ENCODE data around the gene SLC2A1. TPM values are rescaled to one million over a fixed set of nuclear protein-coding genes. Genes with fewer than 3 reads are reported as not detected.
A peak's percentile ranks its signal among the peaks of the same experiment; 100 is the strongest.

Gene SLC2A1
- total RNA-seq, 2 donors from 2014 or later, result 39.9 to 121 TPM

- peaks cover 37 to 56% of the 10 kb centered on the region in 2 donors for H3K36me3 Mint-ChIP-seq
- ATAC-seq, result peak in 1 of 2 donors; percentile 1
Measured at GRCh38 chr1:42937836-42938644, 20.6 kb downstream of the SLC2A1 start.

GRCh38 chr1:42937141-42937696 lies 21.4 kb downstream of the SLC2A1 start:
- H3K9me3 Mint-ChIP-seq, result no peaks in the 10 kb centered on the region
- ATAC-seq (peak; percentile 39 to 67), DNase-seq (ENCODE audit: low spot score in 2 of 2) (peak in 1 of 2 donors; percentile 56)
- H3K27ac Mint-ChIP-seq, result peak overlapping the region; percentile 85 to 93
- H3K36me3 Mint-ChIP-seq, result peaks cover 28 to 48% of the 10 kb centered on the region in 2 donors

More at GRCh38 chr1:42937836-42938644, 20.6 kb downstream of the SLC2A1 start:
- Mint-ChIP-seq H3K27ac (peak overlapping the region; percentile 85 to 93), H3K9me3 (no peaks in the 10 kb centered on the region)
- DNase-seq (ENCODE audit: low spot score in 2 of 2), result no peak

GRCh38 chr1:42936309-42937078 lies 22.2 kb downstream of the SLC2A1 start:
- Mint-ChIP-seq H3K9me3 (no peaks in the 10 kb centered on the region), H3K27ac (peak overlapping the region; percentile 85 to 93), H3K36me3 (peaks cover 25 to 42% of the 10 kb centered on the region in 2 donors)
- ATAC-seq (peak; percentile 20 to 33), DNase-seq (ENCODE audit: low spot score in 2 of 2) (peak in 1 of 2 donors; percentile 54)

GRCh38 chr1:42935971-42936308 lies 22.7 kb downstream of the SLC2A1 start:
- DNase-seq (ENCODE audit: low spot score in 2 of 2) (no peak), ATAC-seq (no peak)
- Mint-ChIP-seq H3K9me3 (no peaks in the 10 kb centered on the region), H3K27ac (peak overlapping the region; percentile 14 to 85), H3K36me3 (peaks cover 19 to 42% of the 10 kb centered on the region in 2 donors)

GRCh38 chr1:42935313-42935895 lies 23.3 kb downstream of the SLC2A1 start:
- H3K27ac Mint-ChIP-seq, result peak overlapping the region; percentile 66 to 85
- ATAC-seq (no peak), DNase-seq (ENCODE audit: low spot score in 2 of 2) (no peak)
- peaks cover 15 to 42% of the 10 kb centered on the region in 2 donors for H3K36me3 Mint-ChIP-seq
- H3K9me3 Mint-ChIP-seq, result no peaks in the 10 kb centered on the region

- H3K27ac Mint-ChIP-seq, result peak overlapping the region; percentile 85 to 96
Measured at GRCh38 chr1:42934541-42935312, 23.9 kb downstream of the SLC2A1 start.

GRCh38 chr1:42933610-42934491 lies 24.8 kb downstream of the SLC2A1 start:
- DNase-seq (ENCODE audit: low spot score in 2 of 2) (no peak), ATAC-seq (no peak)
- Mint-ChIP-seq H3K9me3 (no peaks in the 10 kb centered on the region), H3K36me3 (peaks cover 15 to 40% of the 10 kb centered on the region in 2 donors), H3K27ac (peak overlapping the region; percentile 86 to 96)

More at GRCh38 chr1:42934541-42935312, 23.9 kb downstream of the SLC2A1 start:
- no peak for ATAC-seq
- Mint-ChIP-seq H3K9me3 (no peaks in the 10 kb centered on the region), H3K36me3 (peaks cover 10 to 35% of the 10 kb centered on the region in 2 donors)
- no peak for DNase-seq (ENCODE audit: low spot score in 2 of 2)

GRCh38 chr1:42933060-42933586 lies 25.5 kb downstream of the SLC2A1 start:
- Mint-ChIP-seq H3K9me3 (no peaks in the 10 kb centered on the region), H3K36me3 (peaks cover 21 to 43% of the 10 kb centered on the region in 2 donors), H3K27ac (peak overlapping the region; percentile 86 to 96)
- no peak for ATAC-seq
- no peak for DNase-seq (ENCODE audit: low spot score in 2 of 2)

- Mint-ChIP-seq H3K9me3 (no peaks in the 10 kb centered on the region), H3K27ac (peak overlapping the region; percentile 86 to 96), H3K36me3 (peaks cover 21 to 44% of the 10 kb centered on the region in 2 donors)
- no peak for DNase-seq (ENCODE audit: low spot score in 2 of 2)
- peak in 1 of 2 donors; percentile 9 for ATAC-seq
Measured at GRCh38 chr1:42932442-42932941, 26.2 kb downstream of the SLC2A1 start.

- peak; percentile 64 to 86 for DNase-seq (ENCODE audit: low spot score in 2 of 2)
- peaks cover 19 to 44% of the 10 kb centered on the region in 2 donors for H3K36me3 Mint-ChIP-seq
- no peaks in the 10 kb centered on the region for H3K9me3 Mint-ChIP-seq
- peak; percentile 76 to 85 for ATAC-seq
- H3K27ac Mint-ChIP-seq, result peak overlapping the region; percentile 86 to 96
Measured at GRCh38 chr1:42931911-42932422, 26.7 kb downstream of the SLC2A1 start.

- peaks cover 17 to 40% of the 10 kb centered on the region in 2 donors for H3K36me3 Mint-ChIP-seq
- ATAC-seq (peak; percentile 31 to 62), DNase-seq (ENCODE audit: low spot score in 2 of 2) (peak; percentile 46 to 79)
- peak overlapping the region; percentile 86 to 96 for H3K27ac Mint-ChIP-seq
- H3K9me3 Mint-ChIP-seq, result no peaks in the 10 kb centered on the region
Measured at GRCh38 chr1:42931108-42931539, 27.5 kb downstream of the SLC2A1 start.

- no peak for DNase-seq (ENCODE audit: low spot score in 2 of 2)
- no peak for ATAC-seq
- peaks cover 17 to 40% of the 10 kb centered on the region in 2 donors for H3K36me3 Mint-ChIP-seq
- no peaks in the 10 kb centered on the region for H3K9me3 Mint-ChIP-seq
- peak overlapping the region; percentile 86 to 96 for H3K27ac Mint-ChIP-seq
Measured at GRCh38 chr1:42930178-42931107, 28.2 kb downstream of the SLC2A1 start.

- H3K9me3 Mint-ChIP-seq, result no peaks in the 10 kb centered on the region
- no peak for DNase-seq (ENCODE audit: low spot score in 2 of 2)
- no peak for ATAC-seq
- peaks cover 17 to 40% of the 10 kb centered on the region in 2 donors for H3K36me3 Mint-ChIP-seq
- H3K27ac Mint-ChIP-seq, result peak overlapping the region; percentile 79 to 86
Measured at GRCh38 chr1:42929434-42930177, 29.1 kb downstream of the SLC2A1 start.

Measured in activated naive CD4-positive, alpha-beta T cell treated with anti-CD3 and anti-CD28 coated beads, Interleukin-2, amount 50 U/mL, for 72 hours (primary cell).